ENCODE data around the gene DCC.
A peak's percentile ranks its signal among the peaks of the same experiment; 100 is the strongest.

DCC gene

GRCh38 chr18:53408271-53408670, 1068.3 kb downstream of the DCC start:
- DNase-seq (ENCODE audit: low read depth, low spot score) = no peak
- TF ChIP-seq, protein P1, sequence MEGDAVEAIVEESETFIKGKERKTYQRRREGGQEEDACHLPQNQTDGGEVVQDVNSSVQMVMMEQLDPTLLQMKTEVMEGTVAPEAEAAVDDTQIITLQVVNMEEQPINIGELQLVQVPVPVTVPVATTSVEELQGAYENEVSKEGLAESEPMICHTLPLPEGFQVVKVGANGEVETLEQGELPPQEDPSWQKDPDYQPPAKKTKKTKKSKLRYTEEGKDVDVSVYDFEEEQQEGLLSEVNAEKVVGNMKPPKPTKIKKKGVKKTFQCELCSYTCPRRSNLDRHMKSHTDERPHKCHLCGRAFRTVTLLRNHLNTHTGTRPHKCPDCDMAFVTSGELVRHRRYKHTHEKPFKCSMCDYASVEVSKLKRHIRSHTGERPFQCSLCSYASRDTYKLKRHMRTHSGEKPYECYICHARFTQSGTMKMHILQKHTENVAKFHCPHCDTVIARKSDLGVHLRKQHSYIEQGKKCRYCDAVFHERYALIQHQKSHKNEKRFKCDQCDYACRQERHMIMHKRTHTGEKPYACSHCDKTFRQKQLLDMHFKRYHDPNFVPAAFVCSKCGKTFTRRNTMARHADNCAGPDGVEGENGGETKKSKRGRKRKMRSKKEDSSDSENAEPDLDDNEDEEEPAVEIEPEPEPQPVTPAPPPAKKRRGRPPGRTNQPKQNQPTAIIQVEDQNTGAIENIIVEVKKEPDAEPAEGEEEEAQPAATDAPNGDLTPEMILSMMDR (IDR thresholded peaks at IDR 0.05; ENCODE audit: insufficient read depth, low read length, missing control alignments) = no peak
- ChIA-PET CTCF (no interaction called here), POLR2A (no interaction called here)
- no peak overlapping the region for H3K4me3 ChIP-seq (ENCODE audit: low read depth, low read length)

DNA sequence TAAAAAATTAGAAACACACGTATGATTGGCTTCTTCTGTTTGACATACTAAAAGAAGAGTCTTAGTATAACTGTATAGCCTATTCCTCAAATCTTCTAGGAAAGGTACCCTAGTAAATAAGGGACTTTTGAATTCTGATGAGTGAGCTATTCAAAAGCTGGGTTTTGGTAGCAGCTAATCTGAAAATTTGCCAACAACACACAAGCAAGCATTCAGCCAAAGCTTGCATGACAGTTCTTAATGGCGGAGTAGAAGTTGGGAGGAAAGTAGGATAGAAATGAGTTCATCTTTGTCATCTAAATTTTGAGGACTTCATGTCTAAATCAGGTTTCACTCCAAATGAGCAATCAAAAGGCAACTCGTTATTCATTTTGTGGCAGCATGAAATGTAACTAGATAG, 1071.5 kb downstream of the DCC start:
- ChIA-PET POLR2A (no interaction called here), CTCF (interaction anchor here (1.0 kb wide), 1 partner anchor 61 kb away, joined by 3 read pairs; no protein-coding TSS in a partner anchor)
- no peak for DNase-seq (ENCODE audit: low read depth, low spot score)

DNA sequence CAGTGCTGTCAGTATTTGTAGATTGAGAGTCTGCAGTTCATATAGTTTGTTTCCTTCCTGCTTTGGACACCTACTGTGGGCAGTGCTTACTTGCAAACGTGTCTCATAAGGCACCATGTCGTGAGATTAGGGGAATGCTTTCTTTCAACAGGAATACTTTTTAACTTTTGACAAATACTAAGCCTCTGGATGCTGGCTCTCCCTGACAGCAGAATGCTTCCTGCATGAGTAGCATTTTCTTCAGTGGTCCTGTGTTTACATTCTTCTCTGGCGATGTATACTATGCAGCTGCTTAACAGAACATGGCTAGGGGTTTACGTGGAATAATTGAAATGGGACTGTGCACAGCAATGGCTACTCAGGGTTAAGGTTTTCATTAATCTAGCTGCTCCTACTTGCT, 1077.0 kb downstream of the DCC start:
- ChIA-PET CTCF (no interaction called here), POLR2A (no interaction called here)
- DNase-seq (ENCODE audit: low read depth, low spot score) = peak; percentile 4
- H3K4me3 ChIP-seq (ENCODE audit: low read depth, low read length) = no peak overlapping the region
- TF ChIP-seq, protein P1 (IDR thresholded peaks at IDR 0.05; ENCODE audit: insufficient read depth, low read length, missing control alignments) = no peak

More for the DNA sequence above, 1071.5 kb downstream of the DCC start:
- TF ChIP-seq, protein P1 (IDR thresholded peaks at IDR 0.05; ENCODE audit: insufficient read depth, low read length, missing control alignments) = no peak
- H3K4me3 ChIP-seq (ENCODE audit: low read depth, low read length) = no peak overlapping the region

DNA sequence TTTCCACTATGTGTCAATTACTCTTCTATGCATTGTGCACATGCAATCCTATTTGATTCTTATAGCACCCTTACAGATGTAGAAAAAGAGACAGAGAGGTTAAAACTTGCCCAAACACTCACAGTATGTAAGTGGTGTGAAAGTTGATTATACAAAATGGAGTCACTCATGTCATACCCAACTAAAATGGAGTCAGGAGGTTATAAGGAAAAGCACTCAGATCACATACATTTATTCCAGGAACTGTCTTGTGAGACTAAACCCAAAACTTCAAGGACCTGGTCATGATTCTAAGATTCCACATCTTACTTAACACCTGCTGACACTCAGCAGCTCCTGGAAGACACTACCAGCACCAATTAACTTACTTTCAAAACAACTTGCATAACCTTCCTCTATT, 1081.9 kb downstream of the DCC start:
- TF ChIP-seq, protein P1 (IDR thresholded peaks at IDR 0.05; ENCODE audit: insufficient read depth, low read length, missing control alignments) = no peak
- ChIA-PET POLR2A (no interaction called here), CTCF (no interaction called here)

DNA sequence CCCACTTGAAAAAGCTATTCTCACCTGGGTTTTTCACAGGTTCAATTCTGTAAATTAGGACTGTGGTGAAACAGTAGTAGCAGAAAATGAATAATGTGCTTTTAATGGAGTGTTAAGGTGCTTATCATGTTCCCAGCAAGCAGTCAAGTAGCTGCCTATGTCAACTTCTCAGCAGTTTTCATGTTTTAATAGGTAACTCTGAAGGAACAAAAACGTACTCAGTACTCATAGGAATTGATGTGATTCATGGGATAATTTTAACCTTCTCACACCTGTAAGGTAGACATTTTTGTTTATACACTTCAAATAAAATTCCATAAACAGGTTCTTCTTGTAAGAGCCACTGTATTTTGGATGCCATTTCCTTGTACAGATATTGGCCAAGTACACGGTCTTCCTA, 1082.9 kb downstream of the DCC start:
- TF ChIP-seq, protein P1 (IDR thresholded peaks at IDR 0.05; ENCODE audit: insufficient read depth, low read length, missing control alignments) = no peak
- no peak for DNase-seq (ENCODE audit: low read depth, low spot score)
- CTCF ChIA-PET = no interaction called here
- no peak overlapping the region for H3K4me3 ChIP-seq (ENCODE audit: low read depth, low read length)
- POLR2A ChIA-PET = no interaction called here

More for the DNA sequence above, 1081.9 kb downstream of the DCC start:
- no peak overlapping the region for H3K4me3 ChIP-seq (ENCODE audit: low read depth, low read length)
- no peak for DNase-seq (ENCODE audit: low read depth, low spot score)

DNA sequence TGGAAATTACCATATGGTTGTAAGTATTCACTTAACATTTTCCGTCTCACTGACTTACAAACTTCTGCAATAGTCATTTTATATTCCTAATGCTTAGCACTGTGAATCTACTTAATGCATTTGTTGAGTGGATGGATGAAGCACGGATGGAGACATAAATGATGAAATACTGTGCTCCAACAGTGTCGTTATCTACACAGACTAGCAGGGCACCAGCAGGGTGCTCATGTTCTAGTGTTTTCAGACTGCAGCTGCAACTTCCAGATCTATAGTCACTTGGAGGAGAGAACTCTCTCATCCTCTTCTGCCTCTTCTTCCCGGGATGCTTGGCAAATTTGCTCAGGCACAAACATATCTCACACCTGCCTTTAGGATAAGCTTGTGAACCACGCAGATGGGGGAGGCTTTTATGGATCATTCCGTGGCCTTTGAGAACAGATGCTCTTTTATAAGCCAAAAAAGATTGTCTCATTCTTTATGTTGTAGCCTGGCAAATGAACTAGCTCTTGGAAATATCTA, 1086.7 kb downstream of the DCC start:
- ChIA-PET CTCF (no interaction called here), POLR2A (no interaction called here)
- DNase-seq (ENCODE audit: low read depth, low spot score) = no peak
- H3K4me3 ChIP-seq (ENCODE audit: low read depth, low read length) = no peak overlapping the region
- TF ChIP-seq, protein P1 (IDR thresholded peaks at IDR 0.05; ENCODE audit: insufficient read depth, low read length, missing control alignments) = no peak
